ENCODE data around the gene LDHD.

The LDHD gene

DNA sequence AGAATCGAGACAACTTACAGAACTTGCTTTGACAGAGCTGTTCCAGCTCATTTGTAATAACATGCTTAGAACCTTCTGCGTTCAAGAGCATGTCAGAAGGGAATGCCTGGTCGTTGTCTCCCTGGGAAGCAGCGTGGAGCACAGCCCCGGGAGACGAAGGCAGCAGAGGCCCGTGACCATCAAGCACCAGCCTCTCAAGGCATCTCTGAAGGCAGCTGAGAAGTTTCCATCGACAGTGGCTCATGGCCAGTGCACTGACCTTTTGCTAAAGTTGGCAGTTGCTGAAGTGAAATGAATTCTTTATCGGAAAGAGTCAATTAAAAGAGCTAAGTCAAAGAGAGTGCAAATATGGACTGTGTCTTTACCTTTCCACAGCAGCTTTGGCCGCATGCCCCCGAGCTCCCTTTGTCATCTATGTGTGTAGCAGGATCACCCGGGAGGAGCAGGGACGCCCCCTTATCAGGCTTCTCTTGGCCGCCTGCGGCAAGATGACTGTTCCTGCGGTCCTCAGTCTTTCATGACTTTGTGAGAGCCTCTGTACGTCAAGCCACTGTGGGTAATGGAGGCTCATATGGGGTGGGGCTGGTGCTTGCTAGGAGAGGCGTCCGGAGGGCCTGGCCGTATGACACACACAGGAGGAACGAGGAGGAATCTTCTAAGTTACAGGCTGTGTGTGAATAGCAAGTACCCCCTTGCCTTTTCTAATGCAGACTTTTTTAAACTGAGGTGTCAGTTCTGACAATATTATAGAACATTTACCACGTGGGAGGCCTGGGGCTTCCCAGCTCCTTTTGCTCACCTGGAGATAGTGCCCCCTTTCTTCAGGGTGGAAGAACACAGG lies 54.2 kb downstream of the LDHD start:
- no peak for DNase-seq (ENCODE audit: low spot score)

Measured in germinal center (tissue), 1 donor.